Ascending aorta (tissue), 2 donors: ENCODE data around the gene ABCA4. TPM values are rescaled to one million over a fixed set of nuclear protein-coding genes. Genes with fewer than 3 reads are reported as not detected.

Experiments
- DNase-seq, 2 donors: peaks; one replicate each; pipeline ENCODE4 v3.0.0-alpha.2; 2019; ENCODE audit warnings: low spot score in 2 of 2
- H3K27ac ChIP-seq, 2 donors: fragments of 200-600 bp; sonication (generic); one replicate each; pipeline ENCODE4 v1.5.1; 2016 to 2017; ENCODE audit warnings: mild to moderate bottlenecking in 1 of 2
- H3K27me3 ChIP-seq: fragments of 200-600 bp; sonication (generic); one replicate; pipeline ENCODE4 v1.5.1; 2017
- H3K36me3 ChIP-seq, 2 donors: fragments of 200-600 bp; sonication (generic); one replicate each; pipeline ENCODE4 v1.5.1; 2016
- H3K4me1 ChIP-seq, 2 donors: fragments of 200-600 bp; sonication (generic); one replicate each; pipeline ENCODE4 v1.5.1; 2016 to 2017; ENCODE audit warnings: mild to moderate bottlenecking in 1 of 2
- H3K4me3 ChIP-seq, 2 donors: fragments of 200-600 bp; sonication (generic); one replicate each; pipeline ENCODE4 v1.5.1; 2016 to 2017; ENCODE audit warnings: mild to moderate bottlenecking in 1 of 2
- H3K9me3 ChIP-seq, 2 donors: fragments of 200-600 bp; sonication (generic); one replicate each; pipeline ENCODE4 v1.5.1; 2016
- intact Hi-C: fragments of 100-400 bp; cut with DNase I; formaldehyde crosslinking; loops from one replicate; pipeline ENCODE4 v1.15.1; 2023
- total RNA-seq: library from RNA; depleted of rRNA; stranded (reverse); fragments of >200 nt; gene quantifications from one replicate; pipeline ENCODE4 v1.1.0, GENCODE V29; 2016
- TF ChIP-seq, protein P1 (sequence below), 3 experiments: fragments of 200-600 bp in 2 of 3; fragments of 450-650 bp in 1 of 3; sonication (generic) in 2 of 3; IDR thresholded peaks; one replicate each; pipeline ENCODE4 v1.5.1; 2016 to 2019; ENCODE audit warnings: antibody characterized with exemption in 3 of 3, mild to moderate bottlenecking in 1 of 3, moderate library complexity in 1 of 3

Gene ABCA4
- total RNA-seq, 1 donor from 2014 or later: not detected

DNA sequence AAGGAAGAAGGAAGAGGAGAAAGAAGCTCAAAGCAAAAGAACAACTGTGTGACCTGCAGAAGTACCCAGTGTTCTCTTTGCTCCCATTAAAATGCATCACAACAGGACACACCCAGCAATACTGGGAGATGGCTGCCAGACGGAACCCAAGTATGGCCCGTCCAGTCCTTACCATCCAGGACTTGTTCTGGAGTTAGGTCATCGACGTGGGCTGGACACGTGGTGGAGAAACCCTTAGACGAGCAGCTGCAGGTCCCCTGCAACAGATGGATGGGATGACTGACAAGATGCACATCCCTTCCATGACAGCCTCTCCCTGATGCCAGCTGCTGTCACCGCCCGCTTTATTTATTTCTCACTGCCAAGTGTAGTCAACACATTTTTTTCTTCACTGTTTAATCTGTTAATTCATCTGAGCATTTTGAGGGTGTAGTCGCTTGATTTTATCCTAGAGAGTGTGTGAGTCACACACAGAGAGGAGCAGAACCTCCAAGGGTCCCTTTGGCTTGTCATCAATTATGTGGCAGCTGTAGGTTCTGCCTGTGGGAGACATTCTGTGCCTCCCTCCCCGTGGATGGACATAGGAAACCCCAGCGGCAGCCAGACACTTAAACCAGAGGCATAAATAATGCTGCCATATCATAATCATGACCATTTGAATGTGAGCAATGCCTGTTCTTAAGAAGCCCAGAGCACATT, 80.9 kb downstream of the ABCA4 start:
- Histone ChIP-seq H3K4me3 (no peak overlapping the region), H3K36me3 (no peaks in the 10 kb centered on the region), H3K9me3 (no peaks in the 10 kb centered on the region), H3K27me3 (no peaks in the 10 kb centered on the region), H3K27ac (no peak overlapping the region), H3K4me1 (peaks cover 0 to 10% of the 10 kb centered on the region in 2 donors)
- TF ChIP-seq, protein P1, sequence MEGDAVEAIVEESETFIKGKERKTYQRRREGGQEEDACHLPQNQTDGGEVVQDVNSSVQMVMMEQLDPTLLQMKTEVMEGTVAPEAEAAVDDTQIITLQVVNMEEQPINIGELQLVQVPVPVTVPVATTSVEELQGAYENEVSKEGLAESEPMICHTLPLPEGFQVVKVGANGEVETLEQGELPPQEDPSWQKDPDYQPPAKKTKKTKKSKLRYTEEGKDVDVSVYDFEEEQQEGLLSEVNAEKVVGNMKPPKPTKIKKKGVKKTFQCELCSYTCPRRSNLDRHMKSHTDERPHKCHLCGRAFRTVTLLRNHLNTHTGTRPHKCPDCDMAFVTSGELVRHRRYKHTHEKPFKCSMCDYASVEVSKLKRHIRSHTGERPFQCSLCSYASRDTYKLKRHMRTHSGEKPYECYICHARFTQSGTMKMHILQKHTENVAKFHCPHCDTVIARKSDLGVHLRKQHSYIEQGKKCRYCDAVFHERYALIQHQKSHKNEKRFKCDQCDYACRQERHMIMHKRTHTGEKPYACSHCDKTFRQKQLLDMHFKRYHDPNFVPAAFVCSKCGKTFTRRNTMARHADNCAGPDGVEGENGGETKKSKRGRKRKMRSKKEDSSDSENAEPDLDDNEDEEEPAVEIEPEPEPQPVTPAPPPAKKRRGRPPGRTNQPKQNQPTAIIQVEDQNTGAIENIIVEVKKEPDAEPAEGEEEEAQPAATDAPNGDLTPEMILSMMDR (IDR thresholded peaks at IDR 0.05): no peak
- no peak for DNase-seq
- intact Hi-C loops: no loop called here

DNA sequence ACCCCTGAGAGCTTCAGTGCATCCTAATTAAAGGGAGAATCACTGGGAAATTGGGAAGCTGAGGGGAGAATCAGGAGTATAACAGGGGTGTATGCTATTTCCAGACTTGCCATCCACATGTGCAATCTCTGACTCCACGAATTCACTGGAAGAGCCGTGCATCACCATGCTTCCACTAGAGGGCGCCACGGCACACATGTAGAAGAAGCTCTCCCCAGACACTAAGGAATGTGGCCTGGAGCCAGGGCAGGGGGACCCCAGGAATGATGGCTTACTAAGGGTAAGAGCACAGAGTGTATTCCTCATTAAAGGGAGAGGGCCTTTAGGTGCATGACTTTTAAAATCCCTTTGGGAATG, 81.5 kb downstream of the ABCA4 start:
- H3K4me1 ChIP-seq: peaks cover 0 to 5% of the 10 kb centered on the region in 2 donors
- TF ChIP-seq, protein P1 (IDR thresholded peaks at IDR 0.05): peak; percentile 42 to 82 (median 79)
- no peaks in the 10 kb centered on the region for H3K9me3 ChIP-seq
- H3K27me3 ChIP-seq: no peaks in the 10 kb centered on the region
- no peak overlapping the region for H3K27ac ChIP-seq
- no peaks in the 10 kb centered on the region for H3K36me3 ChIP-seq
- peak in 1 of 2 donors; percentile 85 for DNase-seq
- no peak overlapping the region for H3K4me3 ChIP-seq
- intact Hi-C loops: no loop called here

DNA sequence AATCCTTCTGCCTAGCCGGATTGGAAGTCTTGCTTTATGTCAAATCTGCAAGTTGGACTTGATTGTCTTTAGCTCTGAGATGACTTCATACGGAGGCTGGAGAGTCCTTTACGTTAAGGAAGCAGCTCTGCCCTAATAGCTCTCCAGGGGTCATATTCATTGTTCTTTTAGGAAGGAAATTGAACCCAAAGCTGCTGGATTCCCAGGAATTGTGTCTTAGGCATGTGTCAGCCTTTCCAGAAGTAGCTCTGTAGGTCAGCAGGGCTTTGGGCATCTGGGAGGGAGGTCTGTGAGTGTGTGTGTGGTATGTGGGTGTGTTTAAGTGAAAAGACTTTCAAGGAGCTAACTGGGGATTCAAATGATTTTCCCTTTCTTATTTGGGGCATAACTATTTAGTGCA, 82.4 kb downstream of the ABCA4 start:
- Histone ChIP-seq H3K9me3 (no peaks in the 10 kb centered on the region), H3K27me3 (no peaks in the 10 kb centered on the region), H3K27ac (no peak overlapping the region), H3K36me3 (no peaks in the 10 kb centered on the region), H3K4me1 (peaks cover 0 to 4% of the 10 kb centered on the region in 2 donors), H3K4me3 (no peak overlapping the region)
- no peak for DNase-seq
- TF ChIP-seq, protein P1 (IDR thresholded peaks at IDR 0.05): no peak
- intact Hi-C loops: no loop called here

DNA sequence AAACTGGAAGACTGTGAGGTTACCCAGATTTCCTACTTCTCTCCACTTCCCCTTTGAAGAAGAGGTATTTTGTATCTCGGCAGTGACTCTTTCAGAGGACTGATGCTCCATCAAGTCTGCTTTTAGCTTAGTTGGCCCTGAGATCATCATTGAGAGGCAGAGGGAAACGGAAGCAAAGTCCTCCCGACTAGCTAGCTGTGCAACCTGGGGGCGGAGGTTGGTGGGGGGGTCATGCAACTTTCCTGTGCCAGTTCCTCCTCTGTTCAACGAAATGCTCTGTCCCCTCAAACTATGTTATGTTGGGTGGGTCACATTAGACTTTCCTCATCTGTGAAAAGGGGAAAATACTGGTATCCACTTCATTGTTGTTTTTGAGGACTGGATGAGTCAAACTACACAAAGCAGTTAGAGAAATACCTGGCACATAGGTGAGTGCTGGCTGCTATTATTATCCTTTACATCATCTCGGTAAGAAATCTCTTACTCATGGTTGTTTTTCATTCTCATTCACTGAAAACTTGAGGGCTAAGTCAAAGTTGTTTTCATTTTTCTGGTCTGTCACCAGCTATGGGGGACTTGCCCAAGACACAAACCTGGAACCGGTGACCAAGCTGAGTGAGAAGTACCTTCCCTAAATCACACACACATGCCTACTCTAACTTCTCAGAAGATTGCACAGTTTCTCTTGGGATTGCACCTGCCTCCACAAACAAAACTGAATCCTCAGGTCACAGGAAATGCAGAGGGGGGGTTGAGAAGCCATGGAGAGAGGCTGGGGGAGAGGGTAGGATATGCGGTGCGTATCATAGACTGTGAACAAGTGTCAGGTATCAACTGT, 83.3 kb downstream of the ABCA4 start:
- Histone ChIP-seq H3K4me3 (no peak overlapping the region), H3K9me3 (no peaks in the 10 kb centered on the region), H3K27ac (no peak overlapping the region), H3K36me3 (no peaks in the 10 kb centered on the region), H3K27me3 (no peaks in the 10 kb centered on the region), H3K4me1 (peaks cover 0 to 4% of the 10 kb centered on the region in 2 donors)
- intact Hi-C loops: no loop called here
- DNase-seq: no peak
- TF ChIP-seq, protein P1 (IDR thresholded peaks at IDR 0.05): no peak

DNA sequence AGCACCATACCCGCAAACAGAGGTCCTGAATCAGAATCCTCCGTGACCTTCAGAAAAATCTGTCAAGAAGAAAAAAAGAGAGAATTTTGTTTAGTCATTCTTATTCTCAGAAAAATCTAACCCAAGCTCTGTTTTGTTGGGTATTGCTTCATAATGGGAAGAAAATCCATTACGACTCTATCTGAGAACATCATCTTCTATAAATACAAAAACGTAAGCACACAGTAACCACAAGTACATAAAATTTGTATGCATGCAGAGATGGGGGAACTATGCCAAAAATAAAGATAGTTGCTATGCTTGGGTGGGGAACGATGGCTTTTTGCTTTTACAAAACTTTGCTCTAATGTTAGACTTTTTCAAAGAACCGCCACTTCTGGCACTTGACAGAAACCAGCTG, 84.2 kb downstream of the ABCA4 start:
- H3K4me1 ChIP-seq: peaks cover 0 to 4% of the 10 kb centered on the region in 2 donors
- no peak overlapping the region for H3K4me3 ChIP-seq
- H3K9me3 ChIP-seq: no peaks in the 10 kb centered on the region
- H3K27ac ChIP-seq: no peak overlapping the region
- intact Hi-C loops: no loop called here
- TF ChIP-seq, protein P1 (IDR thresholded peaks at IDR 0.05): no peak
- no peaks in the 10 kb centered on the region for H3K27me3 ChIP-seq
- H3K36me3 ChIP-seq: no peaks in the 10 kb centered on the region
- DNase-seq: no peak
